ENCODE measurements around the gene RPL27A. TPM values are rescaled to one million over a fixed set of nuclear protein-coding genes. Genes with fewer than 3 reads are reported as not detected.

The RPL27A gene
- total RNA-seq, 1 experiment from 2014 or later = 1,103 TPM

GRCh38 chr11:8661001-8661795 lies 21.4 kb upstream of the RPL27A start (continued):
- no peak for TF ChIP-seq ARID4B (CRISPR knock-in tag; IDR thresholded peaks at IDR 0.05; ENCODE audit: borderline replicate concordance)
- TF ChIP-seq FOXJ3 (CRISPR knock-in tag; IDR thresholded peaks at IDR 0.05; ENCODE audit: borderline replicate concordance) = no peak
- no peak for TF ChIP-seq EMX1 (CRISPR knock-in tag; IDR thresholded peaks at IDR 0.05)
- TF ChIP-seq ZNF281 (CRISPR knock-in tag; IDR thresholded peaks at IDR 0.05) = no peak
- TF ChIP-seq ZNF423 (CRISPR knock-in tag; IDR thresholded peaks at IDR 0.05) = no peak
- TF ChIP-seq ZNF219 (CRISPR knock-in tag; IDR thresholded peaks at IDR 0.05; ENCODE audit: borderline replicate concordance) = no peak
- no peak for TF ChIP-seq USF2 (CRISPR knock-in tag; IDR thresholded peaks at IDR 0.05)
- no peak for TF ChIP-seq OVOL2 (CRISPR knock-in tag; IDR thresholded peaks at IDR 0.05; ENCODE audit: borderline replicate concordance)

GRCh38 chr11:8665222-8665621 lies 17.4 kb upstream of the RPL27A start:
- peaks cover 5% of the 10 kb centered on the region for H3K4me1 Mint-ChIP-seq
- no peak overlapping the region for H3K4me3 Mint-ChIP-seq
- no peak for ATAC-seq
- CTCF ChIA-PET = interaction anchor here (0.6 to 0.7 kb wide), 2 partner anchors 104 to 1714 kb away, joined by 4 read pairs; no protein-coding TSS in a partner anchor
- no peak for DNase-seq (ENCODE audit: low spot score)
- no peaks in the 10 kb centered on the region for H3K36me3 Mint-ChIP-seq
- no peaks in the 10 kb centered on the region for H3K27me3 Mint-ChIP-seq (ENCODE audit: low read depth)
- H3K27ac Mint-ChIP-seq = no peak overlapping the region
- POLR2A ChIA-PET = no interaction called here
- H3K9me3 Mint-ChIP-seq = no peaks in the 10 kb centered on the region
- TF ChIP-seq ATF2 (CRISPR knock-in tag; IDR thresholded peaks at IDR 0.05; ENCODE audit: borderline replicate concordance, low read depth) (no peak), ZNF532 (CRISPR knock-in tag; IDR thresholded peaks at IDR 0.05; ENCODE audit: borderline replicate concordance) (no peak), ATF3 (CRISPR knock-in tag; conservative IDR thresholded peaks at IDR 0.05) (no peak), ARID4B (CRISPR knock-in tag; IDR thresholded peaks at IDR 0.05; ENCODE audit: borderline replicate concordance) (no peak), ATF6 (CRISPR knock-in tag; IDR thresholded peaks at IDR 0.05) (no peak)
